GM20000 (cell line): ENCODE measurements around the gene USP1.

Source experiments
- DNase-seq: peaks from one replicate; pipeline ENCODE4 v3.0.0; 2012; ENCODE audit warnings: low spot score
- TF ChIP-seq, protein P1 (sequence below): IDR thresholded peaks from 2 replicates; pipeline ENCODE4 v1.5.1; 2012; ENCODE audit warnings: mild to moderate bottlenecking, control low read depth; ENCODE audit errors: extremely low read depth, missing control alignments

Gene USP1

GRCh38 chr1:62487956-62488355, 51.1 kb downstream of the USP1 start:
- TF ChIP-seq, protein P1, sequence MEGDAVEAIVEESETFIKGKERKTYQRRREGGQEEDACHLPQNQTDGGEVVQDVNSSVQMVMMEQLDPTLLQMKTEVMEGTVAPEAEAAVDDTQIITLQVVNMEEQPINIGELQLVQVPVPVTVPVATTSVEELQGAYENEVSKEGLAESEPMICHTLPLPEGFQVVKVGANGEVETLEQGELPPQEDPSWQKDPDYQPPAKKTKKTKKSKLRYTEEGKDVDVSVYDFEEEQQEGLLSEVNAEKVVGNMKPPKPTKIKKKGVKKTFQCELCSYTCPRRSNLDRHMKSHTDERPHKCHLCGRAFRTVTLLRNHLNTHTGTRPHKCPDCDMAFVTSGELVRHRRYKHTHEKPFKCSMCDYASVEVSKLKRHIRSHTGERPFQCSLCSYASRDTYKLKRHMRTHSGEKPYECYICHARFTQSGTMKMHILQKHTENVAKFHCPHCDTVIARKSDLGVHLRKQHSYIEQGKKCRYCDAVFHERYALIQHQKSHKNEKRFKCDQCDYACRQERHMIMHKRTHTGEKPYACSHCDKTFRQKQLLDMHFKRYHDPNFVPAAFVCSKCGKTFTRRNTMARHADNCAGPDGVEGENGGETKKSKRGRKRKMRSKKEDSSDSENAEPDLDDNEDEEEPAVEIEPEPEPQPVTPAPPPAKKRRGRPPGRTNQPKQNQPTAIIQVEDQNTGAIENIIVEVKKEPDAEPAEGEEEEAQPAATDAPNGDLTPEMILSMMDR: no peak
- DNase-seq: no peak

DNA sequence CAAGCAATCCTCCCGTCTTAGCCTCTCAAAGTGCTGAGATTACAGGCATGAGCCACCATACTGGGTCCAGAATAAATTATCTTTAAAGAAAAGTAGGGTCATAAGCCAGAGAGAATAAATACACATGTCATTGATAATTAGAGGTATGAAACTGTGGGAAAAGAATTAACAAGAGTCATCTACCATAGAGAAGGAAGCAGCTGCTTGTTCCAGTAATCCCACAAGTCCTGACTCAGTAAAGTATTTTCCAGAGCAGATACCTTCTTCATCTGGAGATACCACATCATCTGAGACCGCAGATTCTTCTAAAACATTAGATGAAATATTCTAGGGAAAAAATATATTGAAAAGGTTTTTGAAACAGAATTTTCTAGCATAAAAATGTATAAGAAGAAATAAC, 55.7 kb downstream of the USP1 start:
- TF ChIP-seq, protein P1: no peak
- no peak for DNase-seq

DNA sequence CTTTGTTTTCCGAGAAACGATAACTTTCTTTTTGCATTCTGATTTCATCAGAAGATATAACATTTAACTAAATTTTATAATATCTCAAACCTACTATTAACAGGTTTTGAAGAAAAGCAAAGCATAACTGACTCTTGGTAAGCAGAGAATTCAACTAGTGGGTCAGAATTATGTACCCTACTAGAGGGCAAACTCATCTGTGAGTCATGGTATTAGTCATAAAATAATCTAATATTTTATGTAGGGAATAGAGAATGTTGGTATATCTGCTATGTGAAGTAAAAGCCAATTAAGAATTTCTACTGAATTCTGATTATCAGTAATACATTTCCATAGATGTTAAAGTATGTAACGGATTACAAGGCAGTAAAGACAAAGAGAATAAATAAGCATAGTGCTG, 56.8 kb downstream of the USP1 start:
- TF ChIP-seq, protein P1: no peak
- DNase-seq: no peak

- TF ChIP-seq, protein P1: no peak
- DNase-seq: no peak
Measured at GRCh38 chr1:62494137-62494536, 57.3 kb downstream of the USP1 start.

- DNase-seq: no peak
- TF ChIP-seq, protein P1: no peak
Measured at GRCh38 chr1:62500210-62500609, 63.4 kb downstream of the USP1 start.
